Fibroblast of peridontal ligament (primary cell): ENCODE measurements around the gene TK2.
A peak's percentile ranks its signal among the peaks of the same experiment; 100 is the strongest.
"Not testable (repeated sequence)": the region's sequence is repeated elsewhere in the genome, so short reads cannot be mapped to it uniquely, and the experiment has no call there.

Source experiments
- DNase-seq: peaks from one replicate; pipeline ENCODE4 v3.0.0-alpha.2; 2010; ENCODE audit errors: extremely low read depth

The TK2 gene

DNA sequence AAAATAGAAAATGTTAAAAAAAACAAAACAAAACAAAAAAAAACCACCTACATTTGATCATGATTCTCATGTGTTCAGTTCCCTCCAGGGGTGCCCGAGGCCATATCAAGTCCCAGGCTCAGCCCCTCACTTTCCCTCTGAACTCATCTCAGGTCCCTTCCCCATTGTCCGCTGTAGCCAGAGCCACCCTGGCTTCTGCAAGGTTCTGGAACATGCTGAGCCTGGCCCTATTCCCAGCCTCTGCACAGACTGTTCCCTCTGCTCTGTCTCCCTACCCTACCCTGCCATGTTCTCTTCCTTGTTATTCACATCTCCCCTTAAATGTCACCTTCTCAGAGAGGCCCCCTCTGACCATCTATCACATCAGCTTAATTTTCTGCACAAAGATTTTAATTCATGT is 46.9 kb downstream of the TK2 start:
- DNase-seq = no peak

DNA sequence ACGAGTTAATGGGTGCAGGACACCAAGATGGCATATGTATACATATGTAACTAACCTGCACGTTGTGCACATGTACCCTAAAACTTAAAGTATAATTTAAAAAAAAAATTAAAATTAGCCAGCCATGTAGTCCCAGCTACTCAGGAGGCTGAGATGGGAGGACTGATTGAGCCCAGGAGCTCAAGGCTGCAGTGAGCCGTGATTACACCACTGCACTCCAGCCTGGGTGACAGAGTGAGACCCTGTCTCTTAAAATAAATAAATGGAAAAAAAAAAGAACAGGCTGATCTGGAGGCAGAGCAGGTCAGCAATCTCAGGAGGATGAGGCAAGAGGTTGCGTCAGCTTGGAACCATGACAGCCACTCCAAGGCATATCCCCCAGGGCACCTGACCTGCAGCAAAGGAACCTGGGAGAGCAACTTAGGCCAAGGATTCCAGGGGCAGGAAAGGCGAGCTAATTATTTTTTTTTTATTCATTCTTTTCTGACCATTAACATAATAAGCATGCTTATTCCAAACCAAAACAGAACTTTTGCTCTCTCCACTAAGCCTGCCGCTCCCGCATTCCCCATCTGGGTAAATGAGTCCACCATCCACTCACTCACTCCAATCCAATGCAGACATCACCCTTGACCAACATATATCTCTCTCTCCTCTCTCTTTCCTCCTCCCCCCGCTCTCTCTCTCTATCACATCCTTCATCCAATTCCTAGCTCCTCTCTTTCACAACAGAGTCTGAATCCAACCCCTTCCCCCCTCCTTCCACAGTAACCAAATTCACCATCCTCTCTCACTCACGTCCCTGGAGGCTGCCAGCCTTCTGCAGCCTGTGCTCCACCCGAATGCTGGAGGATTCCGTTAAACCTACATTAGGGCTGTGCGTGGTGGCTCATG is 47.7 kb downstream of the TK2 start:
- peak; percentile 63 for DNase-seq

DNA sequence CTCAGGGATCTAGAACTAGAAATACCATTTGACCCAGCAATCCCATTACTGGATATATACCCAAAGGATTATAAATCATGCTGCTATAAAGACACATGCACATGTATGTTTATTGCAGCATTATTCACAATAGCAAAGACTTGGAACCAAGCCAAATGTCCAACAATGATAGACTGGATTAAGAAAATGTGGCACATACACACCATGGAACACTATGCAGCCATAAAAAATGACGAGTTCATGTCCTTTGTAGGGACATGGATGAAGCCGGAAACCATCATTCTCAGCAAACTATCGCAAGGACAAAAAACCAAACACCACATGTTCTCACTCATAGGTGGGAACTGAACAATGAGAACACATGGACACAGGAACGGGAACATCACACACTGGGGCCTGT is 48.4 kb downstream of the TK2 start:
- DNase-seq = not testable (repeated sequence)

DNA sequence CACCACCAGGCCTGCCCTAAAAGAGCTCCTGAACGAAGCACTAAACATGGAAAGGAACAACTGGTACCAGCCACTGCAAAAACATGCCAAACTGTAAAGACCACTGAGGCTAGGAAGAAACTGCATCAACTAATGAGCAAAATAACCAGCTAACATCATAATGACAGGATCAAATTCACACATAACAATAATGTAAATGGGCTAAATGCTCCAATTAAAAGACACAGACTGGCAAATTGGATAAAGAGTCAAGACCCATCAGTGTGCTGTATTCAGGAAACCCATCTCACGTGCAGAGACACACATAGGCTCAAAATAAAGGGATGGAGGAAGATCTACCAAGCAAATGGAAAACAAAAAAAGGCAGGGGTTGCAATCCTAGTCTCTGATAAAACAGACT is 52.0 kb downstream of the TK2 start:
- not testable (repeated sequence) for DNase-seq

DNA sequence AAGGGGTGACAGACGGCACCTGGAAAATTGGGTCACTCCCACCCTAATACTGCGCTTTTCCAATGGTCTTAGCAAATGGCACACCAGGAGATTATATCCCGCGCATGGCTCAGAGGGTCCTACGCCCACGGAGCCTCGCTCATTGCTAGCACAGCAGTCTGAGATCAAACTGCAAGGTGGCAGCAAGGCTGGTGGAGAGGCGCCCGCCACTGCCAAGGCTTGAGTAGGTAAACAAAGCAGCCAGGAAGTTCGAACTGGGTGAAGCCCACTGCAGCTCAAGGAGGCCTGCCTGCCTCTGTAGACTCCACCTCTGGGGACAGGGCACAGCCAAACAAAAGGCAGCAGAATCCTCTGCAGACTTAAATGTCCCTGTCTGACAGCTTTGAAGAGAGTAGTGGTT is 53.7 kb downstream of the TK2 start:
- DNase-seq = not testable (repeated sequence)

DNA sequence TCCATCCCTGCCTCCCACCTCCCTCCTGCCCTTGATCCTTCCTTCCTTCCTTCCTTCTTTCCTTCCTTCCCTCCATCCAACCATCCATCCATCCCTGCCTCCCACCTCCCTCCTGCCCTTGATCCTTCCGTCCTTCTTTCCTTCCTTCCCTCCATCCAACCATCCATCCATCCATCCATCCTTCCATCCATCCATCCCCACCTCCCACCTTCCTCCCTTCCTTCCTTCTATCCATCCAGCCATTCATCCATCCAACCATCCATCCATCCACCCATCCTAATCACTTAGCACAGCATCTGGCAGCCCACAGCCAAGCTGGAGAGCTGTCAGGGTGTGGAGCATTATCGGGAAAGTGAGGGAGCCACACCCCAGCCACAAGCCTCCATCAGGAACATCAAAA is 54.5 kb downstream of the TK2 start:
- no peak for DNase-seq

DNA sequence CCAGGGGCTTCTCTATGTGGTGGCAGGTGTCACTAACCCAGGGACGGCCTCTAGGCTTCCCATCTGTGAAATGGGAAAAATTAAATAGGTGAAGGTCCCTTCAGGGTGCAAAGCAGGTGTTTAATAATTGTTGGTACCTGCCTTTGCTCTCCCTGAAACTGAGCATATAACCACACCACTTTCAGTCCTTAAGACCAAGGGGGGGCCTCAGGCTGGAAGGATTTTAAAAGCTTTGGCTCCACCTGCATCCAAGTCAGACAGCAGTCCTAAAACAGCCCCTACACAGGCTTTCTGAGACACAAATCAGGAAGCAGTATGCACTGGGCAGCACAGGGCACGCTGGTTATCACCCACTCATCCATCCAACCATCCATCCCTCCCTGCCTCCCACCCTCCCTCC is 55.0 kb downstream of the TK2 start:
- no peak for DNase-seq

DNA sequence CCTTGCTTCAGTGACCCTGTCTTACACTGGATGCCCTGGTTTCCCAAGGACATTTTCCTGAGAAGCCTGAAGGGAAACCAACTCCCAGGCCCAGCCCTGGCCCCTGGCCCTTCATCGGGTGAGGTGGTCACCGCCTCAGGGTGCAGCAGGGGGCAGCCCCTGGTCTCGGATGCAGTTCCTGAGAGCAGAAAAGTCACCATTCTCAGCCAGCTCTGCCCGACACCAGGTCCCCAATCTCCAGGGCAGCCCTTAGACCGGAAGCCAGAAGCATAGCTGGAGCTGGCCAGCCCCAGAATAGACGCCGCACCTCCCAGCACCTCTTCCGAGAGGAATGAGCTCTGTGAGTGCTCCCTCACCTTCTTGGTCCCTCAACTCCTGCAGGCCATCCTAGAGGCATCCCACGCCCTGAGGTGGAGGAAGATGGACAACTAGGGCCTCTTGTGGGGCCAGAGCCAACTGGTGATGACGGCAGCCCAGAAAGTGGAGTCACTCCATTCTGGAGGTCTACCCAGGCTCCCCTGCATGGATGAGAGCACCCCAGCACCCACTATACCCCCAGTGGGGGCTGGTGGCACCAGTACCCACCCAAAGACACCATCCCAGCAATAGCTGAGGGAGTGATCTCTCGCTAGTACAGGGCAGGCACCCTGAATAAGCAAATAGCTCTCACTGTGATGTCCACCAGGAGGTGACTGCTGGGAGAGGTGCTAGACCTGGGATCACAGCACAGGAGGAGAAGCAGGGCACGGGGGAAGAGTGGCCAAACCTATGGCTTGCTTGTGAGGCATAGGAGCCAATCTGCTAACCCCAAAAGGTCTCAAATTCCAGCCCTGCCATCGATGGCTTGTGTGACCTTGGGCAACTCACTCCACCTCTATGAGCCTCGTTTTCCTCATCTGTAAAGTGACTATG is 56.2 kb downstream of the TK2 start:
- DNase-seq = no peak

DNA sequence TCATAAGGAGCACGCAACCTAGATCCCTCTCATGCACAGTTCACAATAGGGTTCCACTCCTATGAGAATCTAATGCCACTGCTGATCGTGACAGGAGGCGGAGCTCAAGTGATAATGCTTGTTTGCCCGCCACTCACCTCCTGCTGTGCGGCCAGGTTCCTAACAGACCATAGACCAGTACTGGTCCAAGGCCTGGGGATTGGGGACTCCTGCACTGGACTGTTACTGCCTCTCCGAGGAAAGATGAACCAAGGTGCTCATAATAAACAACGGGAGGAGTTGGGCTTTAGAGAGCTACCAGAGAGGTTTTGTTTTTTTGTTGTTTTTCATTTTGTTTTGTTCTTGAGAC is 58.2 kb downstream of the TK2 start:
- DNase-seq = no peak

DNA sequence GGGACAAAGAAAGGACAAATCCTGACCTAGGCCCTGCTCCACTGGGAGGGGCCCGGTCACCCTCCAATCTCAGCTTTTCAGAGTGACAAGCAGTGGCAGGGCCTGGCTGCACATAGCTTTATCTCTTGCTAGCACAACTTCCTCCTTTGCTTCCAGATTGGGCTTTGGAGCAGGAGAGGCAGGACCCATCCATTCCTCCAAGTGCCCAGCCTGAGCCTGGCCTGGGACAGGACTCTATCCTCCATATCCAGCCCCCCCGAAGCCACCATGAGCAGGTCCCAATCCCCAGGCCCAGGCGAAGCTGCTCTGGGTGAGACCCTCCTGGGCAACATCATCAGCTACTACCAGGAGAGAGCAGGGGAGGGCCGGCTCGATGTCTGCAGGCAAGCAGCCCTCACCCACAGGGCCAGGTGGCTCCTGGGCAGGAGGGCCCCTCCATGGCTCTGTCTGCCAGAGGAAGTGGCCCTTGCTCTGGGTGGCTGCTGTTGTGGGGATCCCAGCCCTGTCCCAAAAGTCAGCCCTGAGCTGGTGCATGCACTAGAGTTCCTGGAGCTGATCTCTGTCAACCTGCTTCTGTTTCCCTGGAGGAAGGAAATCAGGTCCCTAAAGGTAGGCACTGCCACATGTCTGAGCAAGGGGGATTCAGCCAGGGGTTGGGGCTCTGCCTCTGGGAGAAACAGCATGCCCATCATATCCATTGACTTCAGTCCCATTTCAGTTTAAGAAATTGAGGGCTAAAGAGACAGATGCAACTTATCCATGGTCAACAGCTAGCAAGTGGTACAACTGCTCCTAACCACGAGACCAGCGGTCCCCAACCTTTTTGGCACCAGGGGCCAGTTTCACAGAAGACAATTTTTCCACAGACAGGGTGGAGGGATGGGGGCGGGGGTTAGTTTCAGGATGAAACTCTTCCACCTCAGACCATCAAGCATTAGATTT is 58.9 kb downstream of the TK2 start:
- DNase-seq = no peak

DNA sequence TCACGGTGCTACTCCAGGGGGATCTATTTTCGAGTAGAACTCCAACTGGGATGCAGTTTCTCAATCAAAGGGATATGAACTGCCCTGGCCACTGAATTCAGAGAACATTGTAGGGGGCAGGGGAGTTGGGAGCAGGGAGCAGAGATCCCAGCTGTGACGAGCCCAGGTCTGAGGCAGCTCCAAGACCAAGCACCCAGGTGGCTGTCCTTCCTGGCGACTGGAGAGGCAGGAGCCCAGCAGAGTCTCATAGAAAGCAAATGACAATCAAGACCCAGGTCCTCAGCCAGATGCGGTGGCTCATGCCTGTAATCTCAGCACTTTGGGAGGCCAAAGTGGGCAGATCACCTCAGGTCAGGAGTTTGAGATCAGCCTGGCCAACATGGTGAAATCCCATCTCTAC is 60.1 kb downstream of the TK2 start:
- no peak for DNase-seq

DNA sequence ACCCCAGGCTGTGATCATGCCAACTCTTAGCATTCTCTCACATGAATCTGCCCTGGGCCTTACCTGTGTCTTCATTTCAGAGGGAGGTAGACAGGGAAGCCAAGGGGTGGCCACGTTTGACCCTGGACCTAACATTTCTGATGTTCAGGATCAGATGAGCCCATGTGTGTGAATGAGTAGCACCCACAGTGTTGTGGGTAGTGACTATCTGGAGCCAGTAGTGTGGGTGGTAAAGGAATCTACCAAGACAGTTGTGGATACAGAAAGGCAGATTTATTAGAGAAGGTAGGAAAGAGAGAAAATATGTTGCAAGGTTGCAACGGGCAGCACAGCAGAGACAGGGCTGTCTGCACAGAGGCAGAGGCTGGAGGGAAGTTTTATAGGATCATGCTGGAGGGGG is 60.5 kb downstream of the TK2 start:
- DNase-seq = no peak

DNA sequence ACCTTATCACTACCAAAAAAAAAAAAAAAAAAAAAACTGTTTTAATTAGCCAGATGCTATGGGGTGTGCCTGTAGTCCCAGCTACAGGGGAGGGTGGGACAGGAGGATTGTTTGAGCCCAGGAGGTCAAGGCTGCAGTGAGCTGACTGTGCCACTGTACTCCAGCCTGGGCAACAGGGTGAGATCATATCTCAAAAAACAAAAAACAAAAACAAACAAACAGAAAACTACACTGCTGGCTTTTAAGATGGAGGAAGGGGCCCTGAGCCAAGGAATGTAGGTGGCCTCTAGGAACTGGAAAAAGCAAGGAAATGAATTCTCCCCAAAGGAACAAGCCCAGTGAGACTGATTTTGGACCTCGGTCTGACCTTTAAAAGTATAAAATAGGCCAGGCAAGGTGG is 61.4 kb downstream of the TK2 start:
- DNase-seq = no peak

DNA sequence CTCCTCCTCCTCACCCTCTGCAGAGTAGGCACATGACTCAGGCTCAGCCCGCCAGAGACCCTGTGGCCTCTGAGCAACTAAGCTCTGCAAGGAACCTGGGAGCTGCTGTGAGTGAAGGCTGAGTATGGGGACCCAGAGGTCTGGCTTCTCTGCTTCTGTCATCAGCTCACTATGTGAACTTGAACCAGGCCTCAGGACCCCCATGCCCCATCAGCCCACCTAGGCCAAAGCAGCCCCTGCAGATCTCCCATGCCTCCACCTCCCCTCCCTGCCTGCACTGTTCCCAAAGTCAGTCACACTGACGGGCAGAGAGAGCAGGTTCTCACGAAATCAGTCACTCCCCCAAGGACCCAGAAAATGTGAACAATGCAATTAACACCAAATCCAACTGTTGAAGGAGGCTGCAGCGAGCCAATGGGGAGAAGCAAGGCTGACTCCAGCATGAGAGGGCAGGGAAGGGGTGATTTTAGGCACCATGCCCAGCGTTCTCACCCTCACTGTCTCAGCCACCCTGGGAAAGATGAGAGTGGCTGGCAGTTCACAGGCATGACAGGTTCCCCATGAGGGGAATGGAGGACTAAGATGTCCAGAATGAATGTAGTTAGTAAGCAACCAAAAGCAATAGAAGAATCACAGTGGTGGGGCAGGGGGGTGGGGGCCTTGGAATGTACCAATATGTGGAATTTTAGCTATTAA is 62.2 kb downstream of the TK2 start:
- DNase-seq = no peak

DNA sequence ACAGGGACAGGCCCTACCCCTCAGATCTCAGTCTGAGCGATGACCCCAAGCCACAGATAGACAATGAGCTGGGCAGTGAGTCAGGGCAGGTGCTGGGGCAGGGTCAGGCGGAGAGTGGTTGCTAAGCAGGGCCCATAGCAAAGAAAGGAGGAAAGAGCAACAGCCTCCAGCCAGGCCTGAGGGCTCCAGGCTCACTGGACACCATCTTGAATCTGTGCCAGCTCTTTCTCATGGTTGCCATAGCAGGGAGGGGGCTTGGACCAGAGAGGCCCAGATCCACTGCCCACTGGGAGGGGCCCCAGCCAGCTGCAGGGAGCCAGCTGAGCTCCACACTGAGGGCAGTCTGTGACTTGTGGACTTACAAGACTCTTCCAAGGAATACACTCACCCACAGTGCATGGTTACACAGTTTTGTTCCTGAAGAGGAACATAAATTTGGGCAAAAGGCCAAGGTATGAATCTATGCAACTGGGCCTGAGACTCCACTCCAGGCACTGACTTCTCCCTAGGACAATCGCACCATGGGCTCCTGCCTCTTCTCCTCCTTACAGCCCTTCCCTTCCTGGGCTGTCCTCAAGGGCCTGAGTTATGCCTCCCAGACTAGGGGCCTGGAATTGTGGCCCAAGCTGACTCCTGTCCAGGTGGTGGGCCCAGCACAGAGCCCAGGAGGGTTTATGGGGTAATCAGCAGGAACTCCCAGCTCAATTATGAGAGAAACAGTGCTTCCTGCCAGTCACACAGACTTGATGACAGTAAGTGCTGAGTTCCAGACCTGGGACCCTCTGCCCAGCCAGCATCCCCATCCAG is 62.9 kb downstream of the TK2 start:
- peak; percentile 83 for DNase-seq

DNA sequence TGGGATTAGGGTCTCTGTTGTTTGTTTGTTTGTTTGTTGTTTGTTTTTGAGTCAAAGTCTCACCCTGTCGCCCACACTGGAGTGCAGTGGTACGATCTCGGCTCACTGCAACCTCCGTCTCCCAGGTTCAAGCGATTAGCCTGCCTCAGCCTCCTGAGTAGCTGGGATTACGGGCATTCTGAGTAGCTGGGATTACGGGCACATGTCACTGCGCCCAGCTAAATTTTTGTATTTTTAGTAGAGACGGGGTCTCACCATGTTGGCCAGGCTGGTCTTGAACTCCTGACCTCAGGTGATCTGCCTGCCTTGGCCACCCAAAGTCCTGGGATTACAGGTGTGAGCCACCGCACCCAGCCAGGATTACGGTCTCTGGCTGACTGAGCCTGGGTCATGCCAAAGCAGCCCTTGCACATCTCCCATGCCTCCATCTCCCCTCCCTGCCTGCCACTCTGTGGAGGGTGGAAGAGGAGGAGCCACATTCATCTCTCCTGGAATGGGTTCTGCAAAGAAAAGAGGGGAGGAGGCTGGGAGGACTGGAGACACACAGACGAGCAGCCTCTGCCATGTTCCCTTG is 63.6 kb downstream of the TK2 start:
- DNase-seq = no peak

DNA sequence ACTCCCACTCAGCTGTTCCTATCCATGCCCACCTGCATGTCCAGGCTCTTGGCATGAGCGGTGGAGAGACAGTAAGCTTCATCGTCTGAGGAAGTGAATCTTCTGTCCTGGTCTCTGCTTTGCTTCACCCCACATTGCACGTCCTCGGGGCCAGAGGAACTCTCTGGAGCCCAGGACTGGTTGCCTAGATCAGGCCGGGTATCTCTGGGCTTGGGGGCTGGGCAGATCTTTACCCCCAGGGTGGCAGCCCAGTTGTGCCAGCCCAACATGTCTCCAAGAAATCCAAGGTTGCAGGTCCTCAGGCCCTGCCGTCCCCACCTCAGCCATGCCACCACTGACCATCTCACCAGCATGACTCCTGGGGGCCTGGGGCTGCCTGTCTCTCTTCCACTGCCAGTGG is 64.5 kb downstream of the TK2 start:
- no peak for DNase-seq

DNA sequence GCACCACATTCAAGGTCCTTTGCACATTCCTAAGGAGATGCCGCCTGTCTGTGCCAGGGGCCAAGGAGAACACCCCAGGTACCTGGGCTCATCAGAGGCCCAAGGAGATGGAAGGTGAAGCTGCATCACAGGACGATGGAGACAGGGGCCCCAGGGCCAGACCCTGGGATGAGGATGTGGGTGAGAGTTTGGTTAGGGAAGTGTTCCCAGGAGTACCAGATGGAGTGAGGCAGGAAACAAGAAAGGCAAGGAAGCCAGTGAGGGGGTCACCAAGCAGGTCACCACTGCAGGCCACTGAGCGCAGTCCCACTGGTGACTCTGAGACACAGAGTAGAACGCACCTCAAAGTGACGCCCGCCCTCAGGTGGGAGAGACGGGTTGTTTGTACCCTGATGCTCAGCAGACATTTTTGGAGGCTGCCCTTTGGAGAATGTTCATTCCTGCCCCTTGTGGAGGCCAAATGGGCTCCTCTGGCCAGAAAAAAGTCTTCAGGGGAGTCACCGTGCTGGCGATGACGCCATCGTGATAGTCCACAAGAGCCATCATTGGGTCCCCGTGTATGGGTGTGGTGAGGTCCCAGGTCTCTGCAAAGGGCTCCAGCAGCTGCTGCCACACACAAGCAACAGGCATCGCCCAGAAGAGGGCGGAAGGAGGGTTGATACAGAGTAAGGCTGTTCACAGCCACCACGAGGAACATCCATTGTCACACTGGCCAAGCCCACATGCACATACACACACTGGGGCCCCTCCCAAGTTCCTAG is 65.3 kb downstream of the TK2 start:
- DNase-seq = no peak
